Adrenal gland (tissue), 12 donors: ENCODE results near the gene SLC36A1. TPM values are rescaled to one million over a fixed set of nuclear protein-coding genes. Genes with fewer than 3 reads are reported as not detected.

ENCODE experiments used
- DNase-seq, 7 donors: peaks; one replicate each; pipeline ENCODE4 v3.0.0-alpha.2; 2019 to 2020
- H3K27ac ChIP-seq, 5 donors: fragments of 200-600 bp; sonication (generic) in 4 of 5; 1 replicate in 3 of 5; 2 replicates in 2 of 5; pipeline versions ENCODE4 v1.5.1 to v1.8.0; 2016 to 2020; ENCODE audit warnings: mild to moderate bottlenecking in 1 of 5
- H3K27me3 ChIP-seq: fragments of 200-600 bp; 2 replicates; pipeline ENCODE4 v1.8.0; 2021
- H3K36me3 ChIP-seq, 2 donors: fragments of 200-600 bp; replicated peaks in 1 of 2; 1 replicate in 1 of 2; 2 replicates in 1 of 2; pipeline versions ENCODE4 v1.5.1 to v1.8.0; 2018 to 2022
- H3K4me1 ChIP-seq, 2 donors: fragments of 200-600 bp; replicated peaks in 1 of 2; 1 replicate in 1 of 2; 2 replicates in 1 of 2; pipeline versions ENCODE4 v1.5.1 to v1.8.0; 2018 to 2021
- H3K4me3 ChIP-seq, 4 donors: fragments of 200-600 bp; sonication (generic) in 3 of 4; one replicate each; pipeline ENCODE4 v1.5.1; 2016 to 2018
- H3K9me3 ChIP-seq, 3 donors: fragments of 200-600 bp; sonication (generic) in 1 of 3; replicated peaks in 1 of 3; 1 replicate in 2 of 3; 2 replicates in 1 of 3; pipeline versions ENCODE4 v1.5.1 to v1.8.0; 2016 to 2021
- POLR2A ChIP-seq, 2 donors: fragments of 450-650 bp; IDR thresholded peaks; one replicate each; pipeline ENCODE4 v1.6.1; 2017; ENCODE audit warnings: antibody characterized with exemption in 2 of 2, mild to moderate bottlenecking in 2 of 2, moderate library complexity in 1 of 2
- WGBS, 4 donors: extraction: QIAGEN DNeasy Blood & Tissue Kit in 2 of 4; methylation state at CpG; one replicate each; pipeline versions ENCODE4 v1.1.5 to v1.1.7; 2013 to 2017; 5-methylcytosine and 5-hydroxymethylcytosine counted together
- intact Hi-C, 2 donors: fragments of 100-400 bp; cut with DNase I; formaldehyde crosslinking; loops; one replicate each; pipeline versions ENCODE4 v1.14.1 to v1.15.0; 2022 to 2023
- microRNA-seq, 3 donors: library from miRNA; unstranded; fragments of <30 nt; microRNA quantifications; one replicate each; pipeline ENCODE4, GENCODE V29; 2017 to 2020
- polyA plus RNA-seq, 3 donors: library from polyadenylated mRNA; stranded (reverse); fragments of 200-250 nt in 2 of 3; fragments of 350-450 nt in 1 of 3; fragmentation: Illumina TruSeq in 1 of 3; extraction: RNeasy Lipid Tissue Mini Kit (QIAGEN cat#74804) in 1 of 3; gene quantifications; one replicate each; pipeline ENCODE4 v1.2.3, GENCODE V29; 2013 to 2014
- small RNA-seq, 2 donors: library from RNA; depleted of rRNA; stranded (forward); fragments of <200 nt; gene quantifications; one replicate each; pipeline ENCODE3, GENCODE V24; 2016
- total RNA-seq, 9 donors: library from RNA; depleted of rRNA in 4 of 9; stranded (reverse); fragments of >200 nt in 4 of 9; fragments of 120-200 nt in 1 of 9; fragmentation: NEBNext Ultra II Directional in 1 of 9; extraction: Animal tissue kit (Norgen Biotek cat#: 25700) in 1 of 9; gene quantifications; one replicate each; pipeline versions ENCODE4 v1.1.0 to v1.2.4, GENCODE V29; 2013 to 2023
- TF ChIP-seq, protein P1 (sequence below), 6 experiments: fragments of 450-650 bp in 4 of 6; fragments of 200-600 bp in 2 of 6; sonication (generic) in 1 of 6; IDR thresholded peaks; 1 replicate in 5 of 6; 2 replicates in 1 of 6; pipeline versions ENCODE4 v1.5.1 to v1.8.0; 2016 to 2021; ENCODE audit warnings: antibody characterized with exemption in 6 of 6, mild to moderate bottlenecking in 2 of 6, moderate library complexity in 1 of 6
- donor health status: healthy with polysubstance abuse.
- donor health status: Bipolar disorder and iron deficiency.
- donor health status: DM: yes; HTN: yes; CAD: no.
- donor health status: DM: no; HTN: no; CAD: no.
- donor health status: DM: no; HTN: no; CAD: no.
- donor health status: DM: yes; HTN: yes; CAD: no.

Gene SLC36A1
- total and polyA plus RNA-seq, 12 donors, result 3.0 to 15.4 (median 9.0) TPM

GRCh38 chr5:151532416-151532815, 85.0 kb downstream of the SLC36A1 start:
- no peaks in the 10 kb centered on the region for H3K4me1 ChIP-seq
- WGBS, 4 donors, result 49 to 81% (median 72%) methylated on average over 4 of the region's 4 CpGs
- H3K9me3 ChIP-seq, result no peaks in the 10 kb centered on the region
- intact Hi-C loops, result no loop called here
- DNase-seq, result no peak
- TF ChIP-seq, protein P1, sequence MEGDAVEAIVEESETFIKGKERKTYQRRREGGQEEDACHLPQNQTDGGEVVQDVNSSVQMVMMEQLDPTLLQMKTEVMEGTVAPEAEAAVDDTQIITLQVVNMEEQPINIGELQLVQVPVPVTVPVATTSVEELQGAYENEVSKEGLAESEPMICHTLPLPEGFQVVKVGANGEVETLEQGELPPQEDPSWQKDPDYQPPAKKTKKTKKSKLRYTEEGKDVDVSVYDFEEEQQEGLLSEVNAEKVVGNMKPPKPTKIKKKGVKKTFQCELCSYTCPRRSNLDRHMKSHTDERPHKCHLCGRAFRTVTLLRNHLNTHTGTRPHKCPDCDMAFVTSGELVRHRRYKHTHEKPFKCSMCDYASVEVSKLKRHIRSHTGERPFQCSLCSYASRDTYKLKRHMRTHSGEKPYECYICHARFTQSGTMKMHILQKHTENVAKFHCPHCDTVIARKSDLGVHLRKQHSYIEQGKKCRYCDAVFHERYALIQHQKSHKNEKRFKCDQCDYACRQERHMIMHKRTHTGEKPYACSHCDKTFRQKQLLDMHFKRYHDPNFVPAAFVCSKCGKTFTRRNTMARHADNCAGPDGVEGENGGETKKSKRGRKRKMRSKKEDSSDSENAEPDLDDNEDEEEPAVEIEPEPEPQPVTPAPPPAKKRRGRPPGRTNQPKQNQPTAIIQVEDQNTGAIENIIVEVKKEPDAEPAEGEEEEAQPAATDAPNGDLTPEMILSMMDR (IDR thresholded peaks at IDR 0.05), result no peak
- no peak for TF ChIP-seq POLR2A (IDR thresholded peaks at IDR 0.05)
- H3K36me3 ChIP-seq, result no peaks in the 10 kb centered on the region
- H3K4me3 ChIP-seq, result no peak overlapping the region
- no peak overlapping the region for H3K27ac ChIP-seq
- H3K27me3 ChIP-seq, result no peaks in the 10 kb centered on the region

DNA sequence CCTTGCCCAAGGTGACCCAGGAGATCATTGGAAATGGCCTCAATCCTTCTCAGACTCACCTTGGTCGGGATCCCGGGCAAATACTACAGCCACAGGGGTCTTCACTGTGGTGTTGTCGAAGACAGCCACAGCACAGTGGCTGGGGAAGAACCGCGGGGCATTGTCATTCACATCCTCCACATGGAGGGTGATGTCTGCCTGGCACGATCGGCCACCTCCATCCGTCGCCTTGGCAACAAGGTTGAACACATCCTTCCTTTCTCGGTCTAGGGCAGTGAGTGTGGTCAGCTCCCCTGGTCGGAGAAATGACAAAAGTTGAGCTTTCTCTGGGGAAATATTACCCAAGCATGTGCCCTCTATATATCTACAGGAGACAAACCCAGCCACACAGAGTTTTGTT, 86.9 kb downstream of the SLC36A1 start:
- no peaks in the 10 kb centered on the region for H3K4me1 ChIP-seq
- no peaks in the 10 kb centered on the region for H3K9me3 ChIP-seq
- intact Hi-C loops, result no loop called here
- no peak for DNase-seq
- 58 to 67% (median 60%) methylated on average over 9 to 11 of the region's 11 CpGs for WGBS, 4 donors
- H3K27ac ChIP-seq, result no peak overlapping the region
- no peaks in the 10 kb centered on the region for H3K36me3 ChIP-seq
- H3K4me3 ChIP-seq, result no peak overlapping the region
- TF ChIP-seq POLR2A (IDR thresholded peaks at IDR 0.05), result no peak
- TF ChIP-seq, protein P1 (IDR thresholded peaks at IDR 0.05), result no peak
- no peaks in the 10 kb centered on the region for H3K27me3 ChIP-seq

- H3K27ac ChIP-seq, result no peak overlapping the region
- no peak overlapping the region for H3K4me3 ChIP-seq
- H3K36me3 ChIP-seq, result no peaks in the 10 kb centered on the region
- no peak for DNase-seq
- no peaks in the 10 kb centered on the region for H3K9me3 ChIP-seq
- no peaks in the 10 kb centered on the region for H3K4me1 ChIP-seq
- TF ChIP-seq, protein P1 (IDR thresholded peaks at IDR 0.05), result no peak
- no peak for TF ChIP-seq POLR2A (IDR thresholded peaks at IDR 0.05)
- WGBS, 4 donors, result 75 to 86% (median 82%) methylated on average over 4 of the region's 4 CpGs
- H3K27me3 ChIP-seq, result no peaks in the 10 kb centered on the region
- intact Hi-C loops, result no loop called here
Observed at GRCh38 chr5:151537044-151537443, 89.6 kb downstream of the SLC36A1 start.

DNA sequence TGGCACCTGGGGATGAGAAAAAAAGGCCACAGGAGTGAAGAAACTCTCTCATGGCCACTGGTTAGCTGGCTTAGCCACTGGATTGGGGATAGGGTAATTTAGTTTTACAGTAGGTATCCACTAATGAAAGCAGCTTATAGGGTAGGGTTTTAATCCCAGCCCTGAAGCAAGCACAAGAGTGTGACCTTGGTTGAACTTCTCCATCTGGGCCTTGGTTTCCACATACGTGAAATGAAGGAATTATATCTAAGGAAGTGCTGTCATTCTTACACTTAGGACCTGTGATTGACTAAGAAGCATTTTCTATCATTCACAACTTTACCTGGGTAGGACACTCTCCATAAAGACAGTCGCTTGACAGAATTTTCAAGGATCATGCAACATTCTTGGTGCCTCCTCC, 94.2 kb downstream of the SLC36A1 start:
- TF ChIP-seq, protein P1 (IDR thresholded peaks at IDR 0.05), result no peak
- TF ChIP-seq POLR2A (IDR thresholded peaks at IDR 0.05), result no peak
- Histone ChIP-seq H3K4me1 (no peaks in the 10 kb centered on the region), H3K4me3 (no peak overlapping the region), H3K9me3 (no peaks in the 10 kb centered on the region), H3K27ac (no peak overlapping the region), H3K36me3 (no peaks in the 10 kb centered on the region), H3K27me3 (no peaks in the 10 kb centered on the region)
- intact Hi-C loops, result no loop called here
- no peak for DNase-seq
- WGBS, 4 donors, result 69 to 83% (median 76%) methylated on average over 2 of the region's 2 CpGs

Small RNA genes lying within 50 kb of the gene (microRNA-seq; reads per million reads assigned to microRNA genes)
- 0 reads per million in 3 donors for gene MIR6499

Small RNA genes lying within 50 kb of the gene (small RNA-seq; reads per million reads assigned to genes)
- 0 reads per million in 2 donors for gene MIR6499
- gene RNA5SP197, result 0 reads per million in 2 donors

Other genes with a start within 250 kb of the SLC36A1 start
- 100 to 1,000 TPM; 123 to 241 (median 175) TPM for gene CCDC69, start 223.5 kb upstream of the SLC36A1 start, total RNA-seq
- 100 to 1,000 TPM in 2 of 3 donors, 10 to 100 TPM in 1; 76.1 to 176 (median 148) TPM for gene CCDC69, start 223.5 kb upstream of the SLC36A1 start, polyA plus RNA-seq
- gene GM2A, start 194.4 kb upstream of the SLC36A1 start, total RNA-seq, result 10 to 100 TPM; 45.0 to 81.3 (median 57.7) TPM
- 10 to 100 TPM; 15.5 to 62.9 (median 21.4) TPM for gene GM2A, start 194.4 kb upstream of the SLC36A1 start, polyA plus RNA-seq
- gene SLC36A3, start 143.8 kb upstream of the SLC36A1 start, total RNA-seq, result not detected
- not detected for gene SLC36A3, start 143.8 kb upstream of the SLC36A1 start, polyA plus RNA-seq
- gene SLC36A2, start 100.0 kb upstream of the SLC36A1 start, total RNA-seq, result under 1 TPM in 1 of 9 donors, not detected in 8; 0.06 TPM
- under 1 TPM in 2 of 3 donors, not detected in 1; 0.07 to 0.17 TPM for gene SLC36A2, start 100.0 kb upstream of the SLC36A1 start, polyA plus RNA-seq
- under 1 TPM in 3 of 9 donors, not detected in 6; under 0.01 to 0.06 (median 0.03) TPM for gene FAT2, start 143.7 kb downstream of the SLC36A1 start, total RNA-seq
- under 1 TPM in 2 of 3 donors, not detected in 1; under 0.01 to 0.08 TPM for gene FAT2, start 143.7 kb downstream of the SLC36A1 start, polyA plus RNA-seq
- gene SPARC, start 239.3 kb downstream of the SLC36A1 start, total RNA-seq, result 1,000 to 10,000 TPM in 5 of 9 donors, 100 to 1,000 TPM in 4; 478 to 4,554 (median 1,462) TPM
- 1,000 to 10,000 TPM in 1 of 3 donors, 100 to 1,000 TPM in 2; 145 to 2,674 (median 298) TPM for gene SPARC, start 239.3 kb downstream of the SLC36A1 start, polyA plus RNA-seq